Measurements from ENCODE around the gene PNKD.

Gene PNKD

GRCh38 chr2:218343591-218343990, 73.3 kb downstream of the PNKD start:
- no peak for DNase-seq (ENCODE audit: low spot score)

- no peak for DNase-seq (ENCODE audit: low spot score)
Observed at GRCh38 chr2:218344090-218344754, 73.9 kb downstream of the PNKD start.

DNA sequence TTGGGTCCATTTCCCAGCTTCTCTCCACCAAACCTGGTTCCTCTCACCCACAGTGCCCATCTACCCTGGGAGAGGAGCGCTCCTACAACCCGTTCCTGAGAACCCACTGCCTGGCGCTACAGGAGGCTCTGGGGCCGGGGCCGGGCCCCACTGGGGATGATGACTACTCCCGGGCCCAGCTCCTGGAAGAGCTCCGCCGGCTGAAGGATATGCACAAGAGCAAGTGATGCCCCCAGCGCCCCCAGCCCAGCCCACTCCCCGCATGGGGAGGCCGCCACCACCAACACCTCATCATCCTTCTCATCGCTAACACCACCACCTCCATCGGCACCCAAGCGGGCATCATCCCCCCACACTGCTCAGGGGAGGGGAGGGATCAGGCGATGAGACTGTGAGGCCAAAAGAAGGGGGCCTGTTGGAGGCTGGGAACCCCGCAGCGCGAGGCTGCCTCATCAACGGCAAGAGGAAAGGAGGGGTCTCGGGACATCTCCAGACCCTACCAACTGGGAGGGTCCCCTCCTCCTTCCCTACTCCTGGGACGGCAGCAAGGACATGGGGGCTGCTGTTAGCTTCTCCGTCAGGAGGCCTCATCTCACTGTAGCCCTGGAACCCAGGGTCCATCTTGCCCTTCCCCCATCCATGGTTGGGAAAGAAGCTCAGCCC, 74.6 kb downstream of the PNKD start:
- DNase-seq (ENCODE audit: low spot score) = no peak

GRCh38 chr2:218345491-218346236, 75.3 kb downstream of the PNKD start:
- no peak for DNase-seq (ENCODE audit: low spot score)

GRCh38 chr2:218347172-218347571, 76.9 kb downstream of the PNKD start:
- DNase-seq (ENCODE audit: low spot score) = no peak

- DNase-seq (ENCODE audit: low spot score) = no peak
Observed at GRCh38 chr2:218354045-218354444, 83.7 kb downstream of the PNKD start.

DNA sequence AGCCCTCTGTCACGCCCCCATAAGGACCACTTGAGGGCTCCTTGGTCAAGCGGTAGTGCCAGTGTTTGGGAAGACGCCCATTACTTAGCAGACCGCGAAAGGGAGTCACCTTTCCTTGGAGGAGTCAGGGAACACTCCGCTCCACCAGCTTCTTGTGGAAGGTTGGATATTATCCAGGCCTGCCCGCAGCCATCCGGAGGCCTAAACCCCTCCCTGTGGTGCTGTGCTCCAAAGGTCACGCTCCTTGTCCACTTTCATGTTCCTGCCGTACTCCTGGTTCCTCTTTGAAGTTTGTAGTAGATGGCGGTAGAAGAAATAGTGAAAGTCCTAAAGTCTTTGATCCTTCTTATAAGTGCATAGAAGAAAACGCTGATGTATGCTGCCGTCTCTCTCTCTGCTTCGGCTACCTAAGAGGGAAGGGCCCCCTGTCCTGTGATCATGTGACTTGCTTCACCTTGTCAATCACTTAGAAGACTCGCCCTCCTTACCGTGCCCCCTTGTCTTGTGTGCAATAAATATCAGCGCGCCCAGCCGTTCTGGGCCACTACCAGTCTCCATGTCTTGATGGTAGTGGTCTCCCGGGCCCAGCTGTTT, 84.6 kb downstream of the PNKD start:
- no peak for DNase-seq (ENCODE audit: low spot score)

GRCh38 chr2:218357236-218358177, 87.2 kb downstream of the PNKD start:
- no peak for DNase-seq (ENCODE audit: low spot score)

DNA sequence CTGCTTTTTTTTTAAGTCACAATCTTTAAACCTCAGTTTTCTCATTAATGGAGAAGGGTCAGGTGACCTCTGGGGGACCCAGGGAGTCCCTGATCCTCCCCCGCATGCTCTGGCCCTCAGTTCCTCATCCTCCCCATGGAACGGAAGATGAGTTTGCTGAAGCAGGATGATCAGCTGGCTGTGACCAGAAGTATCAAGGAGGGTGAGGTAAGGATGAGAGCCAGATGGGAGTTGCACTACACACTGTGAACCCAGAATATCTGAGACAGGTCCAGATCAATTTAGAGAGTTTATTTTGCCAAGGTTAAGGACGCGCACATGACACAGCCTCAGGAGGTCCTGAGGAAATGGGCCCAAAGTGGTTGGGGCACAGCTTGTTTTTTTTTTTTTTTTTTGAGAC, 90.1 kb downstream of the PNKD start:
- DNase-seq (ENCODE audit: low spot score) = no peak

DNA sequence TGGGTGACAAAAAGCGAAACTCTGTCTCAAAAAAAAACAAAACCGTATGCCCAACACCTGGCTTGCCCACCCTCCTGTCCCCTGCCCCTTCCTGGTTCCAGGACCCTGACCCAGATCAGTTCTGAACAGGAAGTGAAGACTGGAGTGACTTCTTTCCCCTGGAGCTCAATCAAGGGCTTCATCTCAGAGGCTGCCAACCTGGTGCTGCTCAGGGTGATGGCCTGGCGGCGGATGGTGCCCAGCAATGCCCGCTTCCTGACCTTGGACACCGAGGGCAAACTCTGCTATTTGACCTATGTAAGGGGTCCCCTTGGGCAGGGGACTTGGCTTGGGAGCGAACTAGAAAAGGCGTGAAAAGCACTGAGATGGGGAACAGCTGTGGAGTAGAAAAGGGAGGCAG, 92.3 kb downstream of the PNKD start:
- DNase-seq (ENCODE audit: low spot score) = no peak

- no peak for DNase-seq (ENCODE audit: low spot score)
Observed at GRCh38 chr2:218363736-218364135, 93.4 kb downstream of the PNKD start.

- no peak for DNase-seq (ENCODE audit: low spot score)
Observed at GRCh38 chr2:218364196-218364595, 93.9 kb downstream of the PNKD start.

DNA sequence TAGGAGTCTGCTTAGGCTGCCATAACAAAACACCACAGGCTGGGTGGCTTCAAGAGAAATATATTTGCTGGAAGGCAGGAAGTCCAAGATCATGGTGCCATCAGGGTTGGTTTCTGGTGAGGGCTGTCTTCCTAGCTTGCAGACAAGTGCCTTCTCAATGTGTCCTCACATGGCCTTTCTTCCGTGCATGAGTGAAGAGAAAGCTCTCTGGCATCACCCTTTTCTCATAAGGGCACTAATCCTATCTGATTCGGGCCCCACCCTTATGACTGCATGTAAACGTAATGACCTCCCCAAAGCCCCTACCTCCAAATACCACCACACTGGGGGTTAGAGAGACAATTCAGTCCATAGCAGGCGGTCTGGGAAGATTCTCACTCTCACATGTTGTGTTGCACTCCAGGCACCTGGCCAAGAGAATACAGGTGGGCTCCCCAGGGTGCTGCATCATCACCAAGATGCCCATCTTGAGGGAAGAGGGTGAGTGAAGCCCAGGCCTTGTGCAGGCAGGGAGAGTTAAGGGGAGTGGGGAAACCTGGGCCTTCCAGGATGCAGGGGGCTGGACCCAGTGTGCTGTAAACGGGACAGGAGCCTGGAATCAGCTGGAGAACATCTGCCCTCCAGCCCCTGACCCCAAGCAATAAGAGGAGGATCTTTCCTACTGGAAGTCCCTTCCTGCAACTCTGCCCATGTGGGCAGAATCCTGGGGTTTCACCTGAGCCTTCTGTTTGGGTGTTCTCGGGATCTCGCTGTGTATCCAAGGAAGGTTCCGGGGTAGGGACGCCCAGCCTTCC, 96.5 kb downstream of the PNKD start:
- DNase-seq (ENCODE audit: low spot score) = no peak

DNA sequence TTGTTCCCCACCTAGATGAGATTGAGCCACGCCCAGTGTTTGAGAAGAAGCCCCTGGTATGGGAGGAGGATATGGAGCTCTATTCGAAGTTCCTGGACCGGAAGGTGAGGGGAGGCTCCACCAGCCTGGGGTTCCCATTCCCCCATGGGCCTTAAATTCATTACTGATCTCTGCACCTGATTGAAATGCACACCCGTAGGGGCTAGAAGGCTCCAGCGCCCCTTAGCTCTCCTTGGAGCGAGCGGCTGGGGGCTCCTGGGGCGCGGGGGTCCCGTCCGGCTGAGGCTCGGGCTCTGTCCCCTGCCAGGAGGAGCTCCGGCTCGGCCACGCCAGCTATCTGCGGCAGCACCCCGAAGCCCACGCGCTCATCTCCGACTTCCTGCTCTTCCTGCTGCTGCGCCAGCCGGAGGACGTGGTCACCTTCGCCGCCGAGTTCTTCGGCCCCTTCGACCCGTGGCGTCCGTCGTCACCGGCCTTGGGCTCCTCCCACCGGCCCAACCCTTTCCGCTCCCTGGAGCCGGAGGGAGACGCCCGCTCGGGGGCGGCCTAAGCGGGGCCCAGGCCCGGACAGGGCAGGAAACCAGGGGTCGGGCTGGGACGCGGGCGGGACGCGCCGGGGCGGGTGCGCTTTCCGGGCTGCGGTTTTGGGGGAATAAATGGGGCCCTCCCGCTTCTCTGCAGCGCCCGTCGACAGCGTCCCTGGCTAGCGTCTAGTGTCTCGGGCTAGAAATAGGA, 97.3 kb downstream of the PNKD start:
- DNase-seq (ENCODE audit: low spot score) = peak; percentile 94

GRCh38 chr2:218368150-218368528, 97.8 kb downstream of the PNKD start:
- DNase-seq (ENCODE audit: low spot score) = no peak

DNA sequence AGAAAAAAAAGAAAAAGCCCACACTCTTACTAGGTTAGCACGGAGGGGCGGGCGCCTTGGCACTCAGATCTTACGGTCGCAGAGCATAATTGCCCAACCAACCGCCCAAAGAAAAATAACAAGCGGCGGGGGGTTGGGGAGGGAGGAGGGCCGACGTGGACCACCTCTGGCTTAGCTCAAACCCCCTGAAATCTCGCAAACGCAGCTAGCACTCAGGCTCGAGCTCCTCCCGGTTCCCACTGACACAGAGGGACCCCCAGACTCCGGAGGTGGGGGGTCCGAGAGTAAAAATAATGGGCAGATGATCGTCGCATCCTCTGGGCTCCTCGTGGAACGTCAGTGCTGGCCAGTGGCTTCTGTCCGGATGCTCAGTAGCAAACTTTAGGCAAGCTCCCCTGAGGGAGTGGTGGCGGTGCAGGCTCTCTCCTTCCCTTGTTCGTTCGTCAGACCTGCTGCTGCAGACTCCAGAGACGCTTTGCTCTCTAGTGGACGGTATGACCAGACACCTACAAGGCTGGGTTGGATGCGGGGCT, 98.4 kb downstream of the PNKD start:
- peak; percentile 69 for DNase-seq (ENCODE audit: low spot score)

GRCh38 chr2:218369330-218369729, 99.0 kb downstream of the PNKD start:
- no peak for DNase-seq (ENCODE audit: low spot score)

DNA sequence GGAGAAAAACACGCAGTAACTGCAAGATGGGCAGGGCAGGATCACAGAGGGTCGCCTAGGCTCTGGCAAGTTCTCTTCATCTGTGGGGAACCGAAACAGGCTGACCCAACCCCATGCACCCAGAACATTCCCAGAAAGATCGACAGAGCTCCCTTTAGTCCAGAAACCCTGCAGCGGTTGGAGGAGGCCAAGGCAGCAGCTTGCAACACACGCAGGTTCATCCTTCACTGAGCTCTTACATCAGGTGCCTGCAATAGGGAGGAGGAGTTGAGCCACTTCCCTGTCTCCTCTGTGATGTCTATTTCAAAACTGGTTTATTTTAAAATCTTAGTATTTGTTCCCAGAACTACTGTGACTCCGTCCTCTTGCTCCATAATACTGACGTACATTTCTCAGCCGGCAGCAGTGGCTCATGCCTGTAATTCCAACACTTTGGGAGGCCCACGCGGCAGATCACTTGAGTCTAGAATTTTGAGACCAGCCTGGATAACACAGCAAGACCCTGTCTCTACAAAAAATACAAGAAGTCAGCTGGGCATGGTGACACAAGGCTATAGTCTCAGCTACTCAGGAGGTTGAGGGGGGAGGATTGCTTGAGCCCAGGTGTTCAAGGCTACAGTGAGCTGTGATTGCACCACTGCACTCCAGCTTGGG, 100.2 kb downstream of the PNKD start:
- DNase-seq (ENCODE audit: low spot score) = no peak

GRCh38 chr2:218371983-218372350, 101.6 kb downstream of the PNKD start:
- no peak for DNase-seq (ENCODE audit: low spot score)

DNA sequence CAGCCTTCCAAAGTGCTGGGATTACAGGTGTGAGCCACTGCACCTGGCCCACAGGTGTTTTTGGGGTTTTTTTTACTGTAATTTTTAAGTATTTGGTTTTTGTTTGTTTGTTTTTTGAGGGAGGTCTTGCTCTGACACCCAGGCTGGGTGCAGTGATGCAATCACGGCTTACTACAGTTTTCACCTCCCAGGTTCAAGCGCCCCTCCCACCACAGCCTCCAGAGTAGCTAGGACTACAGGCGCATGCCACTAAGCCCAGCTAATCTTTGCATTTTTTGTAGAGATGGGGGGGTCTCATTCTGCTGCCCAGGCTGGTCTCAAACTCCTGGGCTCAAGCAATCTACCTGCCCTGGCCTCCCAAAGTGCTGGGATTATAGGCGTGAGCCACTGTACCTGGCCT, 104.5 kb downstream of the PNKD start:
- DNase-seq (ENCODE audit: low spot score) = no peak

Data from HuH-7 (cell line).